HuH-7 (cell line): ENCODE results near the gene RFC3.
"Not testable (repeated sequence)": the region's sequence is repeated elsewhere in the genome, so short reads cannot be mapped to it uniquely, and the experiment has no call there.

ENCODE experiments used
- DNase-seq: peaks from one replicate; pipeline ENCODE4 v3.0.0; 2011; ENCODE audit warnings: low spot score

The RFC3 gene

GRCh38 chr13:33812829-33813228, 5.1 kb upstream of the RFC3 start:
- not testable (repeated sequence) for DNase-seq

- no peak for DNase-seq
Measured at GRCh38 chr13:33815011-33815550, 2.9 kb upstream of the RFC3 start.

- DNase-seq, result no peak
Measured at GRCh38 chr13:33816912-33817311, 1.0 kb upstream of the RFC3 start.

- DNase-seq, result no peak
Measured at GRCh38 chr13:33817513-33817900, 442 bp upstream of the RFC3 start.

- no peak for DNase-seq
Measured at GRCh38 chr13:33825083-33825482, 7.1 kb downstream of the RFC3 start.

- DNase-seq, result no peak
Measured at GRCh38 chr13:33827139-33827538, 9.2 kb downstream of the RFC3 start.

- DNase-seq, result no peak
Measured at GRCh38 chr13:33828431-33829129, 10.6 kb downstream of the RFC3 start.

GRCh38 chr13:33832872-33833271, 14.9 kb downstream of the RFC3 start:
- no peak for DNase-seq

GRCh38 chr13:33838647-33839046, 20.7 kb downstream of the RFC3 start:
- no peak for DNase-seq

- DNase-seq, result no peak
Measured at GRCh38 chr13:33840402-33840801, 22.5 kb downstream of the RFC3 start.

GRCh38 chr13:33842207-33842606, 24.3 kb downstream of the RFC3 start:
- DNase-seq, result no peak

GRCh38 chr13:33842986-33843385, 25.0 kb downstream of the RFC3 start:
- DNase-seq, result no peak

- DNase-seq, result no peak
Measured at GRCh38 chr13:33845572-33846302, 27.8 kb downstream of the RFC3 start.

GRCh38 chr13:33846303-33847062, 28.5 kb downstream of the RFC3 start:
- no peak for DNase-seq

GRCh38 chr13:33849211-33849610, 31.3 kb downstream of the RFC3 start:
- no peak for DNase-seq

- no peak for DNase-seq
Measured at GRCh38 chr13:33855371-33855895, 37.5 kb downstream of the RFC3 start.

GRCh38 chr13:33859691-33860303, 41.8 kb downstream of the RFC3 start:
- no peak for DNase-seq

- no peak for DNase-seq
Measured at GRCh38 chr13:33860526-33860925, 42.6 kb downstream of the RFC3 start.

- no peak for DNase-seq
Measured at GRCh38 chr13:33862016-33862415, 44.1 kb downstream of the RFC3 start.

GRCh38 chr13:33863188-33863789, 45.3 kb downstream of the RFC3 start:
- DNase-seq, result no peak

- no peak for DNase-seq
Measured at GRCh38 chr13:33865945-33866344, 48.0 kb downstream of the RFC3 start.

GRCh38 chr13:33867472-33867871, 49.5 kb downstream of the RFC3 start:
- DNase-seq, result no peak
